Limb (tissue), 2 donors: ENCODE results near the gene TPCN2.

ENCODE experiments used
- DNase-seq, 2 donors: peaks; one replicate each; pipeline ENCODE4 v3.0.0-alpha.2; 2016; ENCODE audit errors: extremely low spot score in 2 of 2

The TPCN2 gene

DNA sequence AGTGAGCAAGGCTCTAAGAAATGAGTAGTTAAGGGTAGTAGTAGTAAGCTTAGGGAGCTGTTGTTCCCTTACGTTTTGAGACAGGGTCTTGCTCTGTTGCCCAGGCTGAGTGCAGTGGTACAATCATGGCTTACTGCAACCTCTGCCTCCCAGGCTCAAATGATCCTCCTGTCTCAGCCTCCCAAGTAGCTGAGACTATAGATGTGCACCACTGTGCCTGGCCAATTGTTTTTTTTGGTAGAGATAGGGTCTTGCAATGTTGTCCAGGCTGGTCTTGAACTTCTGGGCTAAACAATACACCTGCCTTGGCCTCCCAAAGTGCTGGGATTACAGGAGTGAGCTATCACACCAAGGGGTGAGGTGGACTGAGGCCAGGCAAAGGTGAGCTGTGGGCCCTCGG lies 117.0 kb downstream of the TPCN2 start:
- DNase-seq: no peak

DNA sequence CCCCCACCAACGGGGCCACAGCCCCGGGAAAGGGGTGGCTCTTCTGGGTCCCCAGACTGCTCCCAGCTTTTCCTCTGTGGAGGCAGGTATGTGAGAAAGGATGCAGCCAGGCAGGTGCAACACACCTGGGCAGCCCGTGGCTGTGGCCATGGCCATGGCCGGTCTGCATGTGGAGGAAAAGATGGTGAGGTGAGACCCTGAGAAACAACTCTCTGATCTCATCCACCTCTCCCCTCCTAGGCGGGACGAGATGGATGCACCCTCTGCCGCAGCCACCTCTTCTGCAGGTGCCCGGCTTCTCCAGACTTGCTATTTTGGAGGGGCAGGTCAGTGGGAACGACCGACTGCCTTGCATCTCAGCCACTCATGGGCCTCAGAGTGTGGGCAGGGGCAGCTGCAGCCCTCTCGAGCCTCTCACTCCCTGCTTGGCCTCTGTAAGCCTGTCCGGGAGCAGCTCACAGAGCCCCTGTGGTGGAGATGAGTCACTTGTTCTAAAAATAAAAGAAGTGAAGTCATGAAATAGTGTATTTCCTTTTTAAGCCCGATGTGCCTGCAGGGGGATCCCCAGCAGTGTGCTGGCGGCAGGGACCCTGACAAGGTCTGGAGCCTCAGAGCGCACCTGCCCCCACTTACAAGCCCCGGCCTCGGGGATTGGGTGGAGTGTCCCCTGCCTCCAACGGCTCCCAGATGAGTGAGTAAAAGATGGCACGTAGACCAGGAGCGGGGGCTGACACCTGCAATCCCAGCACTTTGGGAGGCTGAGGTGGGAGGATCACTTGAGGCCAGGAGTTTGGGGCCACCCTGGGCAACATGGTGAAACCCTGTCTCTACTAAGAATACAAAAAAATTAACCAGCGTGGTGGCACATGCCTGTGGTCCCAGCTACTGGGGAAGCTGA lies 117.7 kb downstream of the TPCN2 start:
- peak; percentile 52 to 63 for DNase-seq

DNA sequence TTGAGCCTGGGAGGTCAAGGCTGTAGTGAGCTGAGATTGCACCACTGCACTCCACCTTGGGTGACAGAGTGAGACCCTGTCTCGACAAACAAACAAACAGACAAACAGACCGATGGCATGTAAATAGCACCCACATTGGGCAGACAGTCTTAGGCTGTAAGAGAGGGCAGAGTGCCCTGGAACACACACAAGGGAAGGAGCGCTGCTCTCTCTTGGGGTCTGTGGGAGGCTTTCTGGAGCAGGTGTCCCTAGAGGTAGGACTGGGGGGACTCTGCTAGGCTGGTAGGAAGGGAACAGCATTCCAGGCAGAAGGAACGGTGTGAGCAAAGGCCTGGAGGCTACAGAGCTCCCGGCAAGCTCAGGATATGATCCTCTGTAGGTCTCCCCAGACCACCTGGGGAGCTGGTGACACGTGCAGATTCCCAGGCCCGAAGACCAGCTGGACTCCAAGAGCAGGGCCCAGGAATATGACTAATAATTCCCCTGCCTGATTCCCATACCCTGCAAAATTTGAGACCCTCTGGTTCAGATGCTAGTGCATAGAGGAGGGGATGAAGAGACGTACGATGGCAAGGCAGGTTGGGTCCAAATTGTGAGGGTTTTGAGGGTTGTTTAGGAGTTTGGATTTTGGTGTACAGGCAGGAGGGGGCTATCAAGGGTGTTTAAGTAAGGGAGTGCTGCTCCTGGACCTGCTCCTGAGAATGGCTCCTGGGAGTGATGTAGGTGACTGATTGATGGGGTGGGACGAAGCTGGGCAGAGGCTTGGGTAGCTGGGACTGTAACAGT lies 118.6 kb downstream of the TPCN2 start:
- no peak for DNase-seq

DNA sequence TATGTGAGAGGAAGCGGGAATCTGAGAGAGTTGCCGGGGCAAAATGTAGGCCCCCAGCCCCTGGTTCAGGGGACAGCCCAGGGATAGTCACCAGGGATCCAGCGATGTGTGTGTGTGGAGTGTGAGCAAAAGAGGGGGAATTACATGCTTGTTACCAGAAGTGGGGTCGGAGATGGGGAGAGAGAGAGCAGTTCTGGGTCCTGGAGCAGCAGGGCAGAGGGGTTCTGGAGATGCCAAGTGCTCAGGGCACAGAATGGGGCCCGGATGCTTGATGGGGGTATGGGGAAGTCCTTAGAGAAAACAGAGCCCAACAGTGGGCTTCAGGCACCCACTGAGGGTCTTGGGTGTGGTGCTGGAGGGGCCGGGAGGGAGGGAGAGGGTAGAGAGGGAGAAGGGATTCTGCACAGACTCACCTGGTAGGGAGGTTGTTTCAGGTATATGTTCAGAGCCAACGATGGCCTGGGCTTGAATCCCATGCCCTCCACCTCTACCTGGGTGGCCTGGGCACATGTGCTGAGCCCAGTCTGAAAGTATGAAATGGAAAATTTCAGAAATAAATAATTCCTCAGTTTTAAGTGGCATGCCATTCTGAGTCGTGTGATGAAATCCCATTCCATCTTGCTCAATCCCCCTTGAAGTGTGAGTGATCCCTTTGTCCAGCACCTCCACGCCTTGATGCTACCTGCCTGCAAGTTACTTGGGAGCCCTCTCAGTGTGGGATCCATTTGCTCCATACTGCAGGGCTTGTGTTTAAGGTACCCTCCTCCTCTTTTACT lies 119.4 kb downstream of the TPCN2 start:
- no peak for DNase-seq

DNA sequence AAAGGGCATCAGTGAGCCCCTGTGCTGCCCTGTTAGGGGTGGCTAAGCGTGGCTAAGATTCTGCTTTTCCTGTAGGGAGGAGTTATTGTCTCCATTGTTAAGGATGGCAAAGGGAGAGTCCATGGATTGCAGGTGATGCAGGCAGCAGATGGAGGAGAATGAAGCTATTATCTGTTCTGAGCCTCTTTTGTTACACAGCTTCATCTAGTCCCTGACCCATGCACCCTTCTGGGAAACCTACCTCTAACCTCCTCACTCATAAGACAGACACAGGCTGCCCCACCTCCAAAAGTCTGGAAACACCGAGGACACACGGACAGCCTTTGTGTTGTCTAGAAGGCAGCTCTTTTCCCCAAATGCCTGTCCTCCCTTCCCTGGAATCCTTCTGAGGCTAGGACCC lies 120.7 kb downstream of the TPCN2 start:
- no peak for DNase-seq

DNA sequence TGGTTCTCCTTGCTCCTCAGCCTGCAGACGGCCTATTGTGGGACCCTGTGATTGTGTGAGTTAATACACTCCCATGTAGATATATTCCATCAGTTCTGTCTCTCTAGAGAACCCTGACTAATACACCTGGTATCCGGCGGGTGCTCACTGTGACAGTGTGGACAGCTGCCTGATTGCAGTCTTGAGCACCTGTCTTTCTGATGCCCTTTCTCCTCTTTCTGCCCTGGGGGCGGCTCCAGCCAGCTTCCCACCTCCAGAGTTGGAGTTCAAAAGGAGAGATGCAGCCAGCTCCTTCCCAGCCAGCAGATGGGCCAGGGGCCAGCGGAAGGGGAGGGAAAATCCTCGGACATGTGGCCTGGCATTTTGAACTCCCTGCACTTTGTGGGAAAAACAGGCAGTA lies 122.0 kb downstream of the TPCN2 start:
- DNase-seq: no peak

DNA sequence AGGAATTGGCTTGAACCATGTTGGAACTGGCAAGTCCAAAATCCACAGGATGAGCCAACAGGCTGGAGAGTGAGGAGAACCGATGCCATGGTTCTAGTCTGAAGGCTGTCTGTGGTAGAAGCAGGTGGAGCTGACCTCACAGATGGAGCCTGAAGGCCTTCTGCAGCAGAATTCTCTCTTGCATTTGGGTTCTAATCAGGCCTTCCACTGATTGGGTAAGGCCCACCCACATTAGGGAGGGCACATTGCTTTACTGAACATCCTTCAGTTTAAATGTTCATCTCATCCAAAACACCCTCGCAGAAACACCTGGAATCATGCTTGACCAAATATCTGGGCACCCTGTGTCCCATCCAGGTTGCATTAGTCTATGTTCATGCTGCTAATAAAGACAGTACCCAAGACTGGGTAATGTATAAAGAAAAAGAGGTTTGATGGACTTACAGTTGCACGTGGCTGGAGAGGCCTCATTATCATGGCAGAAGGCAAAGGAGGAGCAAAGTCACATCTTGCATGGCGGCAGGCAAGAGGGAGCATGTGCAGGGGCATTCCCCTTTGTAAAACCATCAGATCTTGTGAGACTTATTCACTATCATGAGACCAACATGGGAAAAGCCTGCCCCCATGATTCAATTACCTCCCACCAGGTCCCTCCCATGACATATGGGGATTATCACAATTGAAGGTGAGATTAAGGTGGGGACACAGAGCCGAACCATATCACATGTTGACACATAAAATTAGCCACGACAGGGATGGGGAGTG lies 122.9 kb downstream of the TPCN2 start:
- no peak for DNase-seq

DNA sequence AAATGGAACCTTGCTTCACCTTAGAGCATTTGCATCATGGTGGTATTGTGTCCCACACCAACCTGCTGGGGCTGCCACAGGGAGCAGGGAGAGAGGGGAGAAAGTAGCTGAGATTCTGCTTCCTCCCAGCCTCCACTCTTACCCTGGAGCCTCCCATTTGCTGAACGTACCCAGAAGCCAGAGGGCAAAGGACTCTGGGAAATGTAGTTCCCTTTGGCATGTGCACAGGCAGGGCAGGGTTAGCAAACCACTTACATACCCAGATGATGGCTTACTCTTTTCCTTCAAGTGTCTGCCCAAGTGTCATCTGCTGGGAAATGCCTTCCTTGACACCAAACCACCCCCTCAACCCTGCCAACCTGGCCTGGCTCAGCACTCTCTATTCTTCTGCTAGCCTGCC lies 123.9 kb downstream of the TPCN2 start:
- no peak for DNase-seq

DNA sequence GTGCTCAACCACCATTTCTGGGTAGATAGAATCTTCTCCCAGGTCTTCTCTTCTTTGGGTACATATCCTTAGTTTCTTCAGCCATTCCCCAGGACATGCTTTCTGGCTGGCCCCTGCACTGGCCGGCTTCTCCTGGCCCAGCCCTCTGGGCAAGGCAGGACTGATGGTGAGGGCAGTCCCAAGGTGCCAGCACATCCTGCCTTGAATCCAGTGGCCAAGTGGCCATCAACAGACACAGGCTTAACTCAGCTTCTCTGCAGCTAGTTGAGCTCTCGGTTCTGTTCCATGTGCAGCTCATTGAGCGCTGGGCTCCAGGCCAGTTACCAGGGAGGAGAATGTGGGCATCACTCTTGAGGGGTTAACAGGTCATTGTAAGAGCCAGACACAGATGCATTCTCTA lies 124.6 kb downstream of the TPCN2 start:
- DNase-seq: no peak

DNA sequence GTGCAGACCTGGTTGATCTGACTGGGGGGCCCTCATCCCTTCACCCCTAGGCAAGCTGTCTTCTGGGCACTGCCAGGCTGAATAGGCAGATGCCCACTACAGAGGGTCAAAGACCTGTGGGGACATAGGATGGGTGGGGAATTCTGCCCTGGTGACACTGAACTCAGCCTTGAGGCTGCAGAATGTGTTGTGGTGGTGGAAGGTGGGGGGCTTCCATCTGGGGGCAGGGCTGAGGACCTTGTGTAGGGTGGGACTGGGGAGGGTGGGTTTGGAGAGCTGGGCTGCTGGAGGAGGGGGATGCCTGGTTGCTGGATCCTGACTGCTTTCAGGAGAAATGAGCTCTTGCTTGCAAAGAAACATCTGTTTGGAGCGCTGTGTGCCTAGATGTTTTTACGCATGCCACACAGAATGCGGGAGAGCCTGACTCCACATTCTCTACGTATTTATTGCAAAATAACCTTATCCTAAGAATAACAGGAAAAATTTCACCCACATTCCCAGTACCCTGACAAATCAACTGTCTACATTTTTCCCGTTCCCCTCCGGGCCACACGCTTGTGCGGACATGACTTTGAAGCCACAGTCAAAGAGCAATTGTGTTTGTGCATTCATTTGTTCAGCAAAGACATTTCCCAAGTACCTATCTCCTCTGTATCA lies 125.3 kb downstream of the TPCN2 start:
- DNase-seq: no peak

DNA sequence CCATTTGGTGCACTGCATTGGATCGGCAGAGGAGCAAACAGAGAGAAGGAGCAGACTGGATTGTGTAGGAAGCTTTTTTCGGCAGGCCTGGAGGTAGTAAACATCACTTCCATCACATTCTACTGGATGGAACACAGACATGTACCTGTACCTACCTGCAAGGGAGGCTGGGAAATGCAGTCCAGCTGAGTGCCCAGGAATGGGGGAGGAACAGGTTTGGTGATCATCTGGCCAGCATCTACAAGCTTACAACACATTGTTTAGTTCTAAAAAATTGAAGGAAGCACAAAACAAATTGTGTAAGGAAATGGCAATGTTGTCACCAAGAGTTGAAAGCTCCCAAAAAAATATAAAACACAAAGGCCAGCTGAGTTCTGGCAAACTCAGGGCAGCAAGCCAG lies 126.1 kb downstream of the TPCN2 start:
- DNase-seq: no peak

DNA sequence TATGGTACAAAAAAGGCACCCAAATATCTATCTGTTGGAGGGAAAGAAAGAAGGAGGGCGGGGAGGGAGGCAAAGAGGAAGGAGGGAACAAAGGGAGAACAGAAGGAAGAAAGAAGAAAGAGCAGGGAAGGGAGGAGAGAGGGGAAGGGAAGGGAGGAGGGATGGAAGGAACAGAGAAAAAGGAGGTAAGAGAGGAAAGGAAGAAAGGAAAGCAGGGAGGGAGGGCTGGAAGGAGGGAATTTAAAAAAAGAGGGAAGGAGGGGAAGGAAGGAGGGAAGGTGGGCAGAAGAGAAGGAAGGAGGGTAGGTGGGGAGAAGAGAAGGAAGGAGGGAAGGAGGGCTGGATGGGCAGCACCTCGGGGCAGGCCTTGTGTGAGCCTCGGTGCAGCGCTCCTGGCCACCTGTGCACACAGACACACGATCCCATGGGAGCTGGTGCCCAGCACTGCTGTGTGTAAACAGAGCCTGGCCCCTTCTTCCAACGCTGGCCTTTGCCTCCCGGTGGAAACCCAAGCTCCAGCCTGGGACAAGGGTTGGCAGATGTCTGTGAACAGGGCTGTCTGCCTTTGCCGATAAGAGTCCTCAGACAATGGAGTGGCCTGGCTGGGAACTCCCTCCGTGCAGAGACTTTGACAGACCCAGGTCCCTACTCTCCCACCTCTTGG lies 130.2 kb downstream of the TPCN2 start:
- DNase-seq: no peak

DNA sequence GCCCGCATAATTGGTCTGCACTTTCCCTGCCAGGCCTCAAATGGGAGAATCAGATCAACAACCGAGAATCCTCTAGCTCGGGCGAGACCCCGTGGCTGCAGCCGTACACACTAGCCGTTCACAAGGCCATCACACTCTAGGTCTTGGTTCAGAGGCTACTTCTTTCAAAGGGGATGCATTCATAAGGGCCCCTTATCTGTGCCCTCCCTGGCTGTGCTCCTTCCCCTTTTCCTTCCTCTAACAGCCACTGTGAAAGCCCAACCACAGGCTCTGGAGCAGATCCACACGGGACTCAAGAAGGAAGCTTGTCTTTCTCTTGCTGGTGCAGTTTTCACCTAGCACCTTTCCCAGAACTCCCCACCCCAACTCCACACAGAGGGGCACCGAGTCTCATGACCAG lies 131.5 kb downstream of the TPCN2 start:
- DNase-seq: no peak

DNA sequence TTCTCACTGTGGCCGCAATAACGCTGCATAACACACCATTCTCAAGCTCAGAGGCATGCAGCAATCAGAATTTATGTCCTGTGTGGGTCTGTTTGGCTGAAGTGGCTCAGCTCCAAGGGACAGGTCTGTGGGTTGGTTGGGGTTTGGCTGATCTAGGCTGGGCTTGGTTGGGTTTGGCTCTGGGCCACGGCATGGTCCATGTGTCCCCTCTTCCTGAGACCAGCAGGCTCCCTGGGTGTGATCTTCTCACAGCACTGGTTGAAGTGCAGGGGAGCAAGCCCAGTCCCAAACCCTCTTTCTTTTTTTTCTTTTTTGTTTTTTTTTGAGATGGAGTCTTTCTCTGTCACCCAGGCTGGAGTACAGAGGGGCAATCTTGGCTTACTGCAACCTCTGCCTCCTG lies 132.0 kb downstream of the TPCN2 start:
- DNase-seq: no peak

DNA sequence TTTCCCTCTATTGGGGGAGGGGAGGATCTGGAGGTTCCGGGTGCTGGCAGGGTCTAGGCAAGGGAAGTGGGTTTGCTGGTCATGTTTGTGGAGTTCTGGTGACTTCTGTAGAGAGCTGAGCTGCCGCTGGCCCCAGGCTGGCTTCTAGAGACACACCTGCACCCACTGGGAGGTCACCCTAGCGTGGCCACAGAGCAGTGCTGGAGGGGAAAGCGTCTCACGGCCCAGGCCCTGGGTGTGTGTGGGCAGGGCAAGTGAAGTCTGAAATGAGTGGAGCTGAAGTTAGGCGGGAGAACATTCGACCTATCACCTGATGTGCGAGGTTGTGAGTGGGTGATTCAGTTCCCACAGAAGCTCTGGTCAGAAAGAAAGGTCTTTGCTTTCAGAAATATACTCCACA lies 134.9 kb downstream of the TPCN2 start:
- DNase-seq: no peak
